ENCODE measurements around the gene GPR137C. TPM values are rescaled to one million over a fixed set of nuclear protein-coding genes. Genes with fewer than 3 reads are reported as not detected.

GPR137C gene
- total and polyA plus RNA-seq, 2 of the 8 experiments (the other 6 are each of a cell fraction or from before 2014, with no cell fraction given): 2.7 to 4.3 TPM

DNA sequence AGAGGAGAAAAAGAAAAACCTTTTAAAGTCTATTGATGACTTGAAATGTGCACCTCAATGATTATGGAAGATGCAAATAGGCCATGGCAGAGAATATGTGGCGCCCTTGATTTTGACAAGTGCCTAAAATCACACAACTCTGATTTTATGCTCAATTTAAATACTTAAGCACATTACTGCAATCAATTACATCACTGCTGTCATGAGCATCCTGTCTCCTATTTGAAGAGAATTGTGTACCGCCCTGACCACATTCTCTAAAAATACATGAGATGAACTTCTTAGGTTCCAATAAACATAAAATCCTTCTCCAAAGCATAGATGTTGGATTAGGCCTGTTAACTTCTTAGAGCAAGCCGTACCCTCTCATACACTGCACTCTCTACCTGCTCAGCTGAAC lies 2.0 kb upstream of the GPR137C start:
- Histone ChIP-seq H3K4ac (replicated peaks; ENCODE audit: insufficient read length, low read depth, low read length) (no peak overlapping the region), H4K8ac (ENCODE audit: extremely low read depth, insufficient read depth, low read length) (no peak overlapping the region), H3K23me2 (ENCODE audit: low read depth, low read length) (peaks cover 17% of the 10 kb centered on the region; the same call in 1 of the 2 replicates), H2AK5ac (ENCODE audit: low read depth, low read length) (no peak overlapping the region), H3K4me1 (replicated peaks in 1 of 4; ENCODE audit: control insufficient read depth in 3 of 4, insufficient read depth in 4 of 4, low read length in 3 of 4) (peaks cover 2 to 7% (median 3%) of the 10 kb centered on the region in 4 experiments; a peak in 5 of 7 replicates), H3K56ac (replicated peaks; ENCODE audit: insufficient read length, low read depth, low read length) (no peak overlapping the region), H4K20me1 (replicated peaks in 1 of 2; ENCODE audit: control insufficient read depth in 1 of 2, insufficient read depth in 2 of 2, low read length in 2 of 2) (peaks cover 0 to 3% of the 10 kb centered on the region in 2 experiments), H2BK120ac (replicated peaks; ENCODE audit: low read depth, low read length) (no peak overlapping the region), H3K9me3 (ENCODE audit: insufficient read depth in 2 of 2, low read depth in 1 of 2, low read length in 1 of 2) (no peaks in the 10 kb centered on the region), H3K23ac (ENCODE audit: insufficient read length) (no peak overlapping the region), H2AFZ (ENCODE audit: low read length) (no peak overlapping the region), H3K9ac (replicated peaks in 1 of 4; ENCODE audit: extremely low read depth in 1 of 4, low read depth in 3 of 4, low read length in 3 of 4) (no peak overlapping the region), H3K4me2 (ENCODE audit: insufficient read depth in 1 of 2, low read depth in 2 of 2, low read length in 2 of 2) (peak overlapping the region; percentile 78 to 95), H3K18ac (ENCODE audit: extremely low read depth, low read length) (no peak overlapping the region), H2BK5ac (ENCODE audit: low read depth, low read length) (no peak overlapping the region), H3K36me3 (ENCODE audit: control insufficient read depth in 2 of 4, insufficient read depth in 4 of 4, low read length in 3 of 4) (no peaks in the 10 kb centered on the region), H2BK12ac (ENCODE audit: low read depth, low read length) (no peak overlapping the region), H2BK15ac (ENCODE audit: low read length) (no peak overlapping the region), H3K79me1 (ENCODE audit: low read depth, low read length) (peaks cover 2% of the 10 kb centered on the region), H4K91ac (replicated peaks; ENCODE audit: insufficient read length, low read length) (no peak overlapping the region), H2BK20ac (ENCODE audit: low read length) (no peak overlapping the region), H4K5ac (ENCODE audit: insufficient read length, low read depth, low read length) (no peak overlapping the region), H3K14ac (ENCODE audit: insufficient read length) (no peak overlapping the region), H3K27me3 (replicated peaks in 1 of 4; ENCODE audit: control insufficient read depth in 3 of 4, extremely low read depth in 1 of 4, insufficient read depth in 3 of 4, low read length in 3 of 4) (no peaks in the 10 kb centered on the region; a peak in 1 of 7 replicates), H3K79me2 (ENCODE audit: control insufficient read depth in 1 of 2, insufficient read depth in 2 of 2, low read length in 2 of 2) (peaks cover 0 to 36% of the 10 kb centered on the region in 2 experiments; a peak in 2 of 4 replicates), H3K27ac (ENCODE audit: low read depth, low read length) (no peak overlapping the region), H3K4me3 (ENCODE audit: extremely low read depth in 1 of 4, insufficient read depth in 2 of 4, low read depth in 3 of 4, low read length in 4 of 4) (peak overlapping the region in 3 of 4 experiments; percentile 42 to 84 (median 83); a peak in 2 of 8 replicates)
- DNase-seq (ENCODE audit: low read depth in 1 of 2, low spot score in 2 of 2) (no peak), FAIRE-seq (no peak)
- POLR2A ChIA-PET (ENCODE audit: partially characterized antibody): no interaction called here
- CTCF ChIA-PET (ENCODE audit: partially characterized antibody): interaction anchor here (0.7 kb wide), 1 partner anchor 851 kb away, joined by 3 read pairs; no protein-coding TSS in a partner anchor
- WGBS, 2 experiments (ENCODE audit: extremely low coverage in 1 of 2, insufficient coverage in 1 of 2, insufficient read length in 1 of 2, insufficient replicate concordance in 2 of 2, low coverage in 1 of 2, low lambda C conversion rate in 2 of 2, missing lambda C conversion rate in 1 of 2): 90% methylated on average over 3 of the region's 3 CpGs; no CpG with 5 or more reads in 1 of the 2 experiments
- TF ChIP-seq RFX5 (IDR thresholded peaks at IDR 0.05; ENCODE audit: borderline replicate concordance, low read depth, low read length) (no peak), BACH1 (IDR thresholded peaks at IDR 0.05; ENCODE audit: low read length) (no peak), SIN3A (conservative IDR thresholded peaks at IDR 0.05 in 1 of 2, IDR thresholded peaks at IDR 0.05 in 1 of 2; ENCODE audit: low read depth in 1 of 2, low read length in 2 of 2) (no peak), KDM5A (IDR thresholded peaks at IDR 0.05; ENCODE audit: low read length) (no peak), CTBP2 (IDR thresholded peaks at IDR 0.05; ENCODE audit: borderline replicate concordance, insufficient read depth, insufficient read length, low read length) (no peak), NANOG (IDR thresholded peaks at IDR 0.05; ENCODE audit: insufficient read depth, low read depth, low read length, poor library complexity, severe bottlenecking) (no peak), TAF1 (IDR thresholded peaks at IDR 0.05; ENCODE audit: low read depth, low read length) (no peak), EP300 (IDR thresholded peaks at IDR 0.05; ENCODE audit: borderline replicate concordance in 1 of 2, low read depth in 2 of 2, low read length in 2 of 2) (no peak), BRCA1 (IDR thresholded peaks at IDR 0.05; ENCODE audit: low read depth, low read length) (no peak), POLR2AphosphoS5 (IDR thresholded peaks at IDR 0.05; ENCODE audit: low read depth, low read length) (no peak), RAD21 (IDR thresholded peaks at IDR 0.05 in 1 of 2, conservative IDR thresholded peaks at IDR 0.05 in 1 of 2; ENCODE audit: low read depth in 2 of 2, low read length in 2 of 2) (no peak)
- TF ChIP-seq, protein P1, sequence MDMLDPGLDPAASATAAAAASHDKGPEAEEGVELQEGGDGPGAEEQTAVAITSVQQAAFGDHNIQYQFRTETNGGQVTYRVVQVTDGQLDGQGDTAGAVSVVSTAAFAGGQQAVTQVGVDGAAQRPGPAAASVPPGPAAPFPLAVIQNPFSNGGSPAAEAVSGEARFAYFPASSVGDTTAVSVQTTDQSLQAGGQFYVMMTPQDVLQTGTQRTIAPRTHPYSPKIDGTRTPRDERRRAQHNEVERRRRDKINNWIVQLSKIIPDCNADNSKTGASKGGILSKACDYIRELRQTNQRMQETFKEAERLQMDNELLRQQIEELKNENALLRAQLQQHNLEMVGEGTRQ (IDR thresholded peaks at IDR 0.05; ENCODE audit: low read length): no peak
